Stimulated activated naive CD4-positive, alpha-beta T cell (primary cell): ENCODE measurements around the gene ZNF865.

Experiments used
- DNase-seq, 6 experiments: peaks; one replicate each; lab custom pipeline; 2025; lab: John Stamatoyannopoulos, UW

ZNF865 gene

GRCh38 chr19:55623561-55623960 lies 18.1 kb downstream of the ZNF865 start:
- DNase-seq: no peak

GRCh38 chr19:55624109-55625003 lies 18.9 kb downstream of the ZNF865 start, which contains the start of gene ZNF784:
ZNF784 (minus strand) TSS chr19:55624566; CDS start chr19:55624561, 5 bp downstream.
- peak; percentile 85 to 97 (median 94) for DNase-seq

- no peak for DNase-seq
These were observed 19.5 kb downstream of the ZNF865 start for GRCh38 chr19:55625004-55625326.

GRCh38 chr19:55626350-55626749 lies 20.9 kb downstream of the ZNF865 start:
- peak; percentile 29 to 86 (median 70) for DNase-seq

GRCh38 chr19:55632463-55632834 lies 27.0 kb downstream of the ZNF865 start:
- peak; percentile 55 to 92 (median 87) for DNase-seq

- DNase-seq: no peak
These were observed 28.4 kb downstream of the ZNF865 start for GRCh38 chr19:55633861-55634260.

GRCh38 chr19:55635334-55635717 lies 29.9 kb downstream of the ZNF865 start:
- peak in 1 of 6 experiments; percentile 38 for DNase-seq

GRCh38 chr19:55635856-55636440 lies 30.5 kb downstream of the ZNF865 start:
- no peak for DNase-seq

GRCh38 chr19:55636723-55637122 lies 31.3 kb downstream of the ZNF865 start:
- DNase-seq: no peak

GRCh38 chr19:55637534-55637933 lies 32.1 kb downstream of the ZNF865 start:
- no peak for DNase-seq

GRCh38 chr19:55638864-55639359 lies 33.5 kb downstream of the ZNF865 start:
- DNase-seq: peak; percentile 26 to 52 (median 36)

- peak; percentile 59 to 70 (median 66) for DNase-seq
These were observed 34.7 kb downstream of the ZNF865 start for GRCh38 chr19:55640043-55640576.

GRCh38 chr19:55640577-55641425 lies 35.4 kb downstream of the ZNF865 start, which contains the start of gene ZNF580:
ZNF580 (plus strand) TSS chr19:55641002; CDS start chr19:55642509, 1,507 bp downstream.
- DNase-seq: peak; percentile 23 to 68 (median 54)

- DNase-seq: peak in 5 of 6 experiments; percentile 17 to 62 (median 45)
These were observed 36.1 kb downstream of the ZNF865 start for GRCh38 chr19:55641426-55642152.

- peak in 5 of 6 experiments; percentile 20 to 55 (median 33) for DNase-seq
These were observed 36.9 kb downstream of the ZNF865 start for GRCh38 chr19:55642153-55643002.

GRCh38 chr19:55643003-55643886 lies 37.8 kb downstream of the ZNF865 start, which contains the start of gene ZNF581:
ZNF581 (plus strand) TSS chr19:55643649; CDS start chr19:55644572, 923 bp downstream.
- peak; percentile 66 to 84 (median 76) for DNase-seq

GRCh38 chr19:55643887-55644176 lies 38.4 kb downstream of the ZNF865 start:
- no peak for DNase-seq

- no peak for DNase-seq
These were observed 38.9 kb downstream of the ZNF865 start for GRCh38 chr19:55644191-55644833.
